Cardiac fibroblast (primary cell): ENCODE results near the gene STK17A.

Experiments
- DNase-seq, 2 donors: peaks; one replicate each; pipeline versions ENCODE4 v3.0.0 to v3.0.0-alpha.2; 2010; ENCODE audit warnings: low read depth in 2 of 2
- H3K4me3 ChIP-seq, 2 donors: replicated peaks in 1 of 2; 1 replicate in 1 of 2; 2 replicates in 1 of 2; pipeline ENCODE4 v1.5.1; 2011; ENCODE audit warnings: low read depth in 2 of 2, low read length in 2 of 2, mild to moderate bottlenecking in 2 of 2, moderate library complexity in 1 of 2
- TF ChIP-seq, protein P1 (sequence below): IDR thresholded peaks from one replicate; pipeline ENCODE4 v1.5.1; 2011; ENCODE audit warnings: low read depth, mild to moderate bottlenecking, low read length, inconsistent platforms

The STK17A gene

GRCh38 chr7:43647339-43647672, 64.4 kb downstream of the STK17A start:
- TF ChIP-seq, protein P1, sequence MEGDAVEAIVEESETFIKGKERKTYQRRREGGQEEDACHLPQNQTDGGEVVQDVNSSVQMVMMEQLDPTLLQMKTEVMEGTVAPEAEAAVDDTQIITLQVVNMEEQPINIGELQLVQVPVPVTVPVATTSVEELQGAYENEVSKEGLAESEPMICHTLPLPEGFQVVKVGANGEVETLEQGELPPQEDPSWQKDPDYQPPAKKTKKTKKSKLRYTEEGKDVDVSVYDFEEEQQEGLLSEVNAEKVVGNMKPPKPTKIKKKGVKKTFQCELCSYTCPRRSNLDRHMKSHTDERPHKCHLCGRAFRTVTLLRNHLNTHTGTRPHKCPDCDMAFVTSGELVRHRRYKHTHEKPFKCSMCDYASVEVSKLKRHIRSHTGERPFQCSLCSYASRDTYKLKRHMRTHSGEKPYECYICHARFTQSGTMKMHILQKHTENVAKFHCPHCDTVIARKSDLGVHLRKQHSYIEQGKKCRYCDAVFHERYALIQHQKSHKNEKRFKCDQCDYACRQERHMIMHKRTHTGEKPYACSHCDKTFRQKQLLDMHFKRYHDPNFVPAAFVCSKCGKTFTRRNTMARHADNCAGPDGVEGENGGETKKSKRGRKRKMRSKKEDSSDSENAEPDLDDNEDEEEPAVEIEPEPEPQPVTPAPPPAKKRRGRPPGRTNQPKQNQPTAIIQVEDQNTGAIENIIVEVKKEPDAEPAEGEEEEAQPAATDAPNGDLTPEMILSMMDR, result no peak
- peak overlapping the region; percentile 11 to 37 for H3K4me3 ChIP-seq
- peak; percentile 82 to 83 for DNase-seq

GRCh38 chr7:43647673-43648472, 65.0 kb downstream of the STK17A start:
- TF ChIP-seq, protein P1, result no peak
- H3K4me3 ChIP-seq, result peak overlapping the region; percentile 11 to 37
- peak; percentile 98 to 99 for DNase-seq

- H3K4me3 ChIP-seq, result no peak overlapping the region
- peak; percentile 65 to 93 for DNase-seq
- TF ChIP-seq, protein P1, result no peak
These were observed 65.8 kb downstream of the STK17A start for GRCh38 chr7:43648473-43649406.

DNA sequence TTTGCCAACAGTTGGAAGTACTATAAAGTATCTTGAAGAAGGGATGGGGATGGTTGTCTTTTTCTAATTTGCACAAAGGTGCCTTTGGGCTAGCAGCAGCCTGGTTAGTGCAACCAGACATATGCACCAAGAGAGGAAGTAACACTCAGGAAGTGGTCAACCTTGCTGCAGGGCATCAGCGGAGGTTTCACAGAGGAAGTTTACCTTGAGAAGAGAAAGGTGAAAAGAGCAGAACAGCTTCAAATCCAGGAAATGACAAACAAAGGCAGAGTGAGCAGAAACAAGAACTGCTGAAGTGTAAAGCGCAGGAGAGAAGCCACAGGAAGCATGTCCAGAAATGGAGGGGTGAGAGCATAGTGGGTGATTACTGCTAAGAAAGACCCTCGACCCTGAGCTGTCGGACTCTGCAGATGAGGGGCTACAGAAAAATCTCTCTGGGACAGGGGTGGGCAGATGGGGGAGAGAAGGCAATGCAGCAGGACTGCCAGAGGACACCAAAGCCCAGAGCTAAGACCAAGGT, 66.9 kb downstream of the STK17A start:
- TF ChIP-seq, protein P1, result no peak
- DNase-seq, result peak in 1 of 2 donors; percentile 31
- H3K4me3 ChIP-seq, result no peak overlapping the region

DNA sequence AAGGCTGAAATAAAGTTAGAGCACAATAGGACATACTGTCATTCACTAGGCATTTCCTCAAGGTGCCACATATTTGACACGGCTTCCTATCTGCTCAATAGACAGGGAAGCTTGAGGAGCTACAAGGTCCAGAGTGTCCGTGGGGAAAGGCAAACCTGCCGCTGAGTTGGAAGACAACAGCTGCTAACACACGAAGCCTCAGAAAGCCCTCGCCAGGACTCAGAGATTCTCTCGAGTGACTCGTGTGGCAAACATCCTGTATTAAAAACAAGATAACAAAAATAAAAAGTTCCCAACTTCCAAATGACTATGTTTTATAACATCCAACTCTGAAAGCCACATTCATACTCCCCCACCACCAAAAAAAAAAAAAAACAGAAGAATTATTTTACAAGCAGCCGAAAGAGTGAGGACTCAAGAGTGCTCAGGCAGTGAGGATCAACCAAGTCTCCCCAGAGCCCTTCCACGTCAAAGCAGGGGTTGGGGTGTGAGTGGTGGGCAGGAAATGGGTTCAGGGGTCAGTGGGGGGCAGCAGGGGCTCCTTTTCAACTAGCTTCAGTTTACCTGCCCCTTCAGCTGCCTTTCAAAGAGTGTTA, 67.6 kb downstream of the STK17A start:
- DNase-seq, result peak; percentile 59 to 84

DNA sequence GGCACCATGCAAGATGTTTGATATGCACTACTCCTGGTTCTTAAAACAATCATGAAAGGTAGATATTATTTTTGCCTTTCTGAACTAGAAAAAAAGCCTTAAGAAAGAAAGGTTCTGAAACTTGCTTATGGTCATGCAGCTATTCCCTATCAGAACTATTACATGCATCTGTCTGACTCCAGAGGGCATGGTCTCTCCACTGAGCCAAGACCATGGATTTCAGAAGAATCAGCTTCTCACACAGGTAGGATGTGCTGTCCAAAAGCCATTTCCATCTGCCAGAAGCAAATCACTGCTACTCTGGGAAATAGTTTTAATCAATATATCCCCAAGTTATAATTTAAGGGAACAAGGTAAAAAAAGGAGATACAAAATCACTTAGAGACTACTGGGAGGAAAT, 69.5 kb downstream of the STK17A start:
- TF ChIP-seq, protein P1, result no peak
- H3K4me3 ChIP-seq, result no peak overlapping the region
- no peak for DNase-seq

More for the DNA sequence above, 67.6 kb downstream of the STK17A start:
- H3K4me3 ChIP-seq, result no peak overlapping the region
- TF ChIP-seq, protein P1, result no peak
